ENCODE measurements around the gene SLC13A3.

SLC13A3 gene

DNA sequence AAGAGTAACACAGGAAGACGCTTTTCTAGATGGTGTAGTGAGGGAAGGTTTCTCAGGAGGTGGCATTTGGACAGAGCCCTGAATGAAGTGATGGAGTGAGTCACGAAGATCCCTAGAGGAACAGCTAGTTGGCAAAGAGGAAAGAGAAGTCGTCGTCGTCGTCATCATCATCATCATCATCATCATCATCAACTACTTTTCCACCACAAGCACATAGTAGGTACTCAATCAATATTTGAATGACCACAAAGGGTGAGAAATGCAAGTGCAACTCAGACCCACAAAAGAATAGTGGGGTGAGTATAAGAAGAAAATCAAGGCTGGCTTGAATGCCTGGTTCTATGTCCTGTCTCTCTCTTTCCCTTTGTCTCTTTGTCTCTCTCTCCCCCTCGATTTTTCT is 72.5 kb downstream of the SLC13A3 start:
- no peak for DNase-seq (ENCODE audit: low read depth)

DNA sequence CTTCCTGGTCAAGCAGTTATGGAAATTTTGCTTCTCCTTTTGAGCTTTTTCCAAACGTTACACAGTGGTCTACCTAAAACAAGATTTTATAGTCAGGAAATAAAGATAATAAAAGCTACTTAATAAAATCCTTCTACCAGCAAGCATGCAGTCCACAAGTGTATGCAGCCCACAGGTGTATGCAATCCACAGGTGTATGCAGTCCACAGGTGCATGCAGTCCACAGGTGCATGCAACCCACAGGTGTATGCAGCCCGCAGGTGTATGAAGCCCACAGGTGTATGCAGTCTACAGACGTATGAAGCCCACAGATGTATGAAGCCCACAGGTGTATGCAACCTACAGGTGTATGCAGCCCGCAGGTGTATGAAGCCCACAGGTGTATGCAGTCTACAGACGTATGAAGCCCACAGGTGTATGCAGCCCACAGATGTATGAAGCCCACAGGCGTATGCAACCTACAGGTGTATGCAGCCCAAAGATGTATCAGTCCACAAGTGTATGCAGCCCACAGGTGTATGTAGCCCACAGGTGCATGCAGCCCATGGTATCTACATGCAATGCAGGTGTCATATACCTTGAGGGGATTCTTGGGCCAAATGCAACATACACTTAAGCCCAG is 74.4 kb downstream of the SLC13A3 start:
- no peak for DNase-seq (ENCODE audit: low read depth)

DNA sequence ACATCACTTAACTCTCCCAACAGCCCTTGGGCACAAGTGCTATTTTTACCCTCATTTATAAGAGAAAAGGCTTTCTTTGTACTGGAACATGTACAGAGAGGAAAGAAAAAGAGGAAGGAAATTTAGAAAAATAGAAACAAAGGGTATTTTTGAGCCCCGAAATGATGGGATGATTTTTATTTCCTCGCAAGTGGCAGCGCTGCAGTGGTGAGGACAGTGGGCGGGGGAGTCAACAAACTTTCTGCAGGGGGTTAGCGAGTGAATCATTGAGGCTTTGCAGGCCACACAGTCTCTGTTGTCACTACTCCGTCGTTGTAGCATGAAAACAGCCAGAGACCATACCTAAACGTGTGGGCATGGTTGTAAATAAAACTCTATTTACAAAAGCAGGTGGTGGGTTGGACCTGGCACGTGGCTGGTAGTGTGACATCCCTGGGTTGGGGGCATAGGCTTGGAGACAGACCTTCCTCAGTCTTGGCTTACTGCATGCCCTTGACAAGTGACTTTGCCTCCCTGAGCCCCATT is 75.3 kb downstream of the SLC13A3 start:
- DNase-seq (ENCODE audit: low read depth): no peak

DNA sequence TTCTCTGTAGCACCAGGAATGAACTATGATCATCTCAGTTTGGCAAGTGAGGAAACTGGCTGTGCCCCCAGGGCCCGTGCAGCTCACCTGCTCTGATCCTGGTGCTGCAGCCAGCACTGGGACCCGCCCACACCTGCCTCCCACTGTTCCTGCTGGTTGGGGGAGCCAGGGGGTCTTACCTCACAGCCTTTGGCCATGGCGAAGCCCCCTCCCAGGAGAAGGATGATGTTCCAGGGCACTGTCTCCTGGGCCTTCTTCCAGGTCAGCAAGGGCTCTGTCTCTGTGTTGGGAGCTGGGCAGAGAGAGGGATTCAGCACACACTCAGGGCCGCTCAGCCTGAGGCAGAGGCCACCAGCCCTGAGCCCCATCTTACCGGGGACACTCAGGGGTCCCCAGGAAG is 75.9 kb downstream of the SLC13A3 start:
- no peak for DNase-seq (ENCODE audit: low read depth)

DNA sequence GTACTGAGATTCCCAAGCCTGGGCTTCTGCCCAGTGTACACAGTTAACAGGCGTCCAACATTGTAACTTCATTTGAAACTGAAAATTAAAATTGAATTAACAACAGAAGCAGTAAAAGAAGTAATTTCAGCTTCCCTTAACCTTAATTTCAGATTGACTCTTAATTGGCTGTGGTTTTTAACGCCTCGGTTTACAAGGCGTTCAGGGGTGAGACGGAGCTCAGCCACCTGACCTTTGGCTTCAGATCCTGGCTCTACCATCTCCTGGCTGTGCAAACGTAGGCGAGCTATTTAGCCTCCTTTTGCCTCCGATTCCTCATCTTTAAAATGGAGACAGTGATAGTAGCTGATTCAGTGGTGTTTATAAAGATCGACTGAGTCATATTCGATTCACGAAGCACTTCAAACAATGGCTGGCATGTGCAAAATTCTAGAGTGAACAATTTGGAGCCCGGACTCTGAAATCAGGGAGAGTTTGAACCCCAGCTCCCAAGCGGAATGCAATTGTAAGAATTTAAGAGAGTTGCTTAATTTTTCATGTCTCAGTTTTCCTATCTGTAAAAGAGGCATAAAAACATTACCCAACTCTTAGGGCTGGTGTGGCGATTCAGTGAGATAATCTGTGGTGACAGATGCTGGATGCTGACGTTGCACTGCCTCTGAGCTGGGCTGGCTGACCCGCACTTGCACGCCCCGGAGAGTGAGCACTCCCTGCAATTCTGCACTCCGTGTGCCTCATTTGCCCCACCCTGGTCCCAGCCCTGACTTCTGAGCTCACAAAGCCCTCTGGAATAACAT is 77.3 kb downstream of the SLC13A3 start:
- DNase-seq (ENCODE audit: low read depth): no peak

DNA sequence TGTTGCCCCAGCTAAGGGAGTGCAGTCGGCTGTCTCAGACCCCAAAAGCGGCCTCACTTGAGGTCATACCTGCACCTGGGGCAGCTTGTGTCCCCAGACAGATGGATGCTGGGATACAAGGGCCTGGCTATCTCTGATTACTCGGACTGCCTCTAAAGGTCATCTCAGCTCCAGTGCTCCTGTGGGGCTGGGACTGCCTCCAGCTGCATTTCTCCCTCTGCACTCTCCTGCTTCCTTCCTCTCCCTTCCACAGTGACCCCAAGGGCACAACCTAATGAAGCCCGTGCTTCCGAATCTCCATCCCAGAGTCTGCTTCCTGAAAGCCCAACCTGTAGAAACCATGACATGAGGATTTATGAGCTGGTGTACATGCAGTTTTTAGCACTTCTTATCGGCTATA is 78.0 kb downstream of the SLC13A3 start:
- DNase-seq (ENCODE audit: low read depth): no peak

DNA sequence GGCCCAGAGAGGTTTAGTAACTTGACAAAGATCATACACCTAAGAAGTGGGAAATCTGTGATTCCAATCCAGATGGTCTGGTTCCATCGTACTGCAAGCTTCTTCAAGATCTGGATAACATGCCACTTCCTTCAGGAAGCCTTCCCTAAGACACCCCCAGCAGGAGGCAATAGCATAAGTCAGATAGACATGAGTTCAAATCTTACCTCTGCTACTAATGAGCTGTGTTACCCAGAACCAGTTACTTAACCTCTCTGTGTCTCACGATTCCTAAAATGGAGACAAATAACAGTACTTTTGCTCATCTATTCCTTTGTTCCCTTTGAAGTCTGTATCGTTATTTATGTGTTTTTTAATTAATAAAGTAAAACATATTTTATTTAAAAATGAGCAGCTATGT is 78.5 kb downstream of the SLC13A3 start:
- no peak for DNase-seq (ENCODE audit: low read depth)

DNA sequence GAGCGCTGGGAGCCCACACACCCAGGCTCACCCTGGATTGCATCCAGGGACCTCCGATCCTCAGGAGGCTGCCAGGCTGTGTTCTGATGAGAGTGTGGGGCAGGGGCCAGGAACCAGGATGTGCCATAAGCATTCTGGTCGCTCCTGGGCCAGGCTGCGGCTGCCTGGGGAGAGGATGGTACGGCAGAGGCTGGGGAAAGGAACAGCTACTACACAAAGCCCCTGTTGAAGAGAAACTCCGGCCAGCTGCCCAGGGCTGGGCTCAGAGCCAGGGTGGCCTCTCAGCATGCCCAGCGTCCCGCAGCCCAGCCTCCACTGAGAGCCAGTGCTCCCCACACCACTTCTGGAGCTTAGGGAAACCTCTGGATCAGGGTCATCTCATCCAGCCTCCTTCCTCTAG is 79.1 kb downstream of the SLC13A3 start:
- DNase-seq (ENCODE audit: low read depth): no peak

DNA sequence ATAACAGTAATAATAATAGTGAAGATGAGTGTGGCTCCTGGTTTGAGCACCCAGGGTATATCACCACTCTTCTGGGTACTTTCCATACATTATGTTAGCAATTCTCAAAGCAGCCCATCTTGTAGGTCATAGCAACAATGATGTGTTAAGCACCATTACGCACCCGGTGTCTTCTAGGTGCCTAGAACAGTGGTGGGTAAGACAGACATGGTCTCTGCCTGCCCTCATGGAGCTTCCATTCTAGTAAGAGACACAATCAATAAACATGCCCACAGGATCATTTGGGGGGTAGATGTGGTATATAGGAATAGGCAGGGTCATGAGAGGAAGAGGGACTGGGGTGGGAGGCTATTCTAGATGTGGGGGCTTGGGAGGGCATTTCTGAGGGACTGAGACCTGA is 79.8 kb downstream of the SLC13A3 start:
- no peak for DNase-seq (ENCODE audit: low read depth)

DNA sequence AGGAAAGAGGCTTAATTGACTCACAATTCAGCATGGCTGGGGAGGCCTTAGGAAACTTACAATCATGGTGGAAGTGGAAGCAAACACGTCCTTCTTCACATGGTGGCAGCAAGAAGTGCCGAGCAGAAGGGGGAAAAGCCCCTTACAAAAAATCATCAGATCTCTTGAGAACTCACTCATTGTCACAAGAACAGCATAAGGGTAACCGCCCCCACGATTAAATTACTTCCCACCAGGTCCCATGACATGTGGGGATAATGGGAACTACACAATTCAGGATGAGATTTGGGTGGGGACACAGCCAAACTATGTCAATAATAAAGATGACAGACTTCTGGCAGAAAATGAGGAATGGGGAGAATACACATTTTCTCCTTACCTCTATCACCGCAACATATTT is 80.3 kb downstream of the SLC13A3 start:
- DNase-seq (ENCODE audit: low read depth): no peak

DNA sequence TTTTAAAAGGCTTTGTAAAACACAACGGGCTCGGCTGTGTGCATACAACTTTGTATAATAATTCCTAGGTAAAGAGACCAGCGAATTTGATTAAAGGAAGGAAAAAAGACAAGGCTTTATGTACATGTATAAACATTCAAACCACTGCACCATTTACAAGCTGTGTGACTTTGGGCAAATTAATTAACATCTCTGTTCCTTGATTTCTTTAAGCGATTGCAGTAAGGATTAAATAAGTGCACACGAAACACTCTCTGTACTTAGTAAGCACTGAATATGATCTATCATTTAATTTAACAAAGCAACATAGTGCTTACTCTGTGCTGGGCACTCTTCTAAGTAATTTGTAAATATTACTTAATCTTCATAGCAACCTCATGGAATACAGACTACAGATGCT is 81.3 kb downstream of the SLC13A3 start:
- no peak for DNase-seq (ENCODE audit: low read depth)

DNA sequence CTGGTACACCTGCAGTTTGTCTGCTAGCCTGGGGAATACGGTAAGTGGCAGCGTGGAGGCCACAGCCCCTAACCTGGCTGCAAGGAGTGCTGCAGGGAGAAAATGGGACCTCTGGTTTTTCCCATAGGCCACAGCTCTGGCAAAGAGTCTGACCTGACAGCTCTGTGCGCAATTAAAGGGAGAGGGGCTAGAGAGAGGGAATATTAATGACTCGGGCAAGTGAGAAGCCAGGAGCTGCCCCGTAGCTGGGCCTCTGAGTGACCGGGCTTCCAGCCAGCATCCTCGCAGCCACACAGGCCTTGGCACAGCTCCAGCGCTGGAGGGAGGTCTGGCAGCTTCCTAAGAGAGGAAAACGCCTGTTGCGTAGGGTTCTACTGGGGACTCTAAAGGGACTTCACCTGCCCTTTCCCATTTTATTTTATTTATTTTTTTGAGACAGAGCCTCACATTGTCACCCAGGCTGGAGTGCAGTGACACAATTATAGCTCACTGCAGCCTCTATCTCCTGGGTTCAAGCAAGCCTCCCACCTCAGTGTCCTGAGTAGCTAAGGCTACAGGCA is 82.6 kb downstream of the SLC13A3 start:
- no peak for DNase-seq (ENCODE audit: low read depth)

DNA sequence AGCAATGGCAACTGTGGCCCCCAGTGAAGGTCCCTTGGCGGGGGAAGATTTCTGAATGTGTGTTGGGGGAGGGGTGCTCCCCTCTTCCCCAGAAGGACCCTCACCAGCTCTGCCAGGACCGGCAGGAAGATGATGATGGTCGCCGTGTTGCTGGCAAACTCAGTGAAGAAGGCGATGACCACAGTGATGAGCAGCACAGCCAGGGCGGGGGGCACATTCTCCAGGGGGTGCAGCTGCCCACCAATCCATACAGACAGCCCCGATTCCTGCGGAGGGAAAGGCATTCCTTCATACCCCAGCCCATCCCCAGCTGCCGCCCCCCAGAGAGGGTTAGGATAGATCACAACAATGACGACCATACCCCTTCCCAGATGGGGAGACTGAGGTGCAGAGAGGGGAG is 85.1 kb downstream of the SLC13A3 start:
- DNase-seq (ENCODE audit: low read depth): no peak

DNA sequence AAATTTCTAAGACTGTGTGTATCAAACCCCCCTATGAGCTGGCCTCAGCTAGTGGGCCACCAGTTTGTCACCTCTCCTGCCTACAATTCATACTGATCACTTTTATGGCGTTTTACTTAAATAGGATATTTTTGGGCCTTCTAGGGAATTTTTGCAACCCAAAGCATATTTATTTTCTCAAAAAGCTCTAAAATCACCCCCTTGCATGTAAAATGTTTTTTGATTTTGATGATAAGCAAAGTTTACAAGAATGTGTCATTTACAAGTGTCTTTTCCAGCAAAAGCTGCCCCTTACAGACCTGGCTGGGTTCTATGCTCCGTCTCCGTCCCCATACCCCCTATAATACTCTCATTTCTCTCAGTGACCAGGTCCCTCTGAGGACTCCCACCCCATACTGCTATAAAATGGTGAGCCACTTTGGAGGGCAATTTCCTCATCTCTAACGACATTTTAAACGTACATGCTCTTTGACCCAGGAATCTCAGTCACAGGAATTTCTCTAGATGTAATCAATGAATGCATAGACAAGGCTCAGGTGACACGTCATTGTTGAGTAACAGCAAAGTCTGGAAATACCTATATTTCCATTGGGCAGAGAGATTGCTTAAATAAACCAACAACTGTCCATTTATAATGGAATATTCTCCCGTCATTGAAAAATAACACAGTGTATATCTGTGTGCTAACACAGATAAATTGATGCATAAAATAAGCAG is 86.9 kb downstream of the SLC13A3 start:
- no peak for DNase-seq (ENCODE audit: low read depth)

DNA sequence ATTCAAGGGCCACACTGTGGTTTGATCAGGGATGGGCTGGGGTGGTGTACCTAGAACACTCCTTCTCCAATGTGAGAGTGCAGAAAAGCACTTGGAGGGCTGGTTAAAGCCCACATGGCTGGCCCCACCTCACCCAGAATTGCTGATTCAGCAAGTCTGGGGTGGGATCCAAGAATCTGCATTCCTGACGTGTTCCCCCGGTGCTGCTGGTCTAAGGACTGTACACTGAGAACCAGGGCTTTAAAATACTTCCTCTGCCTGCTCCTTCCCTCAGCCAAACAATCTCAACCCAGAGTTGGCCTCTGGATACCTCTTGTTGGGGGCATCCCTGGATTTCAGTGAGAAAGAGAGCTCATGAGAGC is 87.4 kb downstream of the SLC13A3 start:
- no peak for DNase-seq (ENCODE audit: low read depth)

DNA sequence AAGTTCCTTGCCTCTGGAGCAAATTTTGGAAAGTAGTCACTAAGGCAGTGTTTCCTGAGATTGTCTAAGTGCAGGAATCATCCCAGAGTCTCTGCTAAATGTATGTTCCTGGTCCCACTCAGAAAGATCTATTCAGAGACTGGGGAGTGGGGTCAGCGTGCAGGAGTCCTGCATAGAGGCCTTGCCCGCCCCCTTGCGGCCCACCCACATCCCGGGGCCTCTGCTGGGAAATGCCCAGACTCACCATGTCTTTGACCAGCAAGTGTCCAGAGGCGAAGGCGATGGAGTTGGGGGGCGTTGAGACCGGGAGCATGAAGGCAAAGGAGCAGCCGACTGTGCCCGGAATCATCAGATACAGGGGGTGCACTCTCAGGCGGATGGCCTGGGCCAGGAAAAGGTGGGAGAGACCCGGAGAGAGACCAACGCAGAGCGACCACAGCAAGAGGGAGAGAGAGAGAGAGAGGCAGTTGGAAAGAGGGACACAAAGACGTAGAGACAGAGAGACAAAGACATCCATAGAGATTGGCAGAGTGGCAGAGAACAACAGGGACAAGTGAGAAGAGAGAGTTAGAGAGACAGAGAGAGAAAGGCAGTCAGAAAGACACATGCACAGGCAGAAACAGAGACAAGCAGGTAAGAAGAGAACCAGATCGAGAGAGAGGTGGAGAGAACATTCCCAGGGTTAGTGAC is 87.9 kb downstream of the SLC13A3 start:
- DNase-seq (ENCODE audit: low read depth): no peak

DNA sequence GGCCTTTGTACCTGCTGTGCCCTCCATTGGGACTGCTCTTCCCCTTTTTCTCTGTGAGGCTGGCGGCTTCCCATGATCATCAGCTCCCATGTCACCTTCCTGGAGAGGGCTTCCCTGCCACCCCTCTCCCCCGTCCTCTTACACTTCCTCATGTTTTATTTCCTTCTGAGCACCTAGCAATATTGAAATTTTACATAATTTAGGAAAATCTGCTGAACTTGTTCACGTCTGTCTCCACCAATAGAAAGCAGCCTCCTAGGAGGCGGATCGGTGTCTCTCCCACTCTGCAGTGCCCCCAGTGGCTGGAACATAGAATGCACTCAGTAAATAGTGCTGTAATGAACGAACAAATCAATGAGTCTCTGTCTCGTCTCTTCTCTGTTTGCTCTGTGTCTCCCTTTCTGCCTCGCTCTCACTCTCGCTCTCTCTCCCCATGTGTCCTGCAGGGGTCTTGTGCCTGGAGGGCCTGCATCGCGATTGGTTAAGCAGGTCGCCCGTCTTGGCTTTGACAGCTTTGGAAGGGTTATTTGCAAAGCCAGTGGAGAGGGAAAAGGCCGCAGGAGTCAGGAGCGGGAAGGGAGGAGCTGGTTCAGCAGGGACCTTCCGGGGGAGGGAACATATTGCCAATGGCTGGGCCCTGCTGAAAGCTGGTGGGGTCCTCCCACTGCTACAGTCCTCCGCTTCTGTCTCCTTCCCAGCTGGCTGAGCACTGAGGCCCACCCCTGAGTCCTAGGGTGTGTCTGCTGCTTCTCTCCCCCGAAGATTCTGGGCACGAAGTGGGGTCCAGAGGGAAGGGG is 88.7 kb downstream of the SLC13A3 start:
- no peak for DNase-seq (ENCODE audit: low read depth)

DNA sequence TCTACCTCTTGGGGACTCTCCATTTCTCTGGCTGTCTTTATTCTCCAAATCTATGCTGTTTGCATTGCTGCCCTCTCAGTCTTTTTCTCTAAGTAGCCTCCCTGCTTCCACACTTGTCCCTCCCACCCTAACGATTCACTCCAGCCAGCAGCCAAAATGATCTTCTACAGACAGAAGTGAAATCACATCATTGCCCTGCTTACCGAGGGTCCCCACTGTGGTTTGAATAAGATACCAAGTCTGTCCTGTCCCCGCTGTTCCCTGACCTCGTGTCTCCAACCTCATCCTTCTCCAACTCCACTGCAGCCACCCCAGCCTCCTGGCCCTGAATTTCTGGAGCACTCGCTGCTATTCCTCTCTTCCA is 89.3 kb downstream of the SLC13A3 start:
- DNase-seq (ENCODE audit: low read depth): no peak

DNA sequence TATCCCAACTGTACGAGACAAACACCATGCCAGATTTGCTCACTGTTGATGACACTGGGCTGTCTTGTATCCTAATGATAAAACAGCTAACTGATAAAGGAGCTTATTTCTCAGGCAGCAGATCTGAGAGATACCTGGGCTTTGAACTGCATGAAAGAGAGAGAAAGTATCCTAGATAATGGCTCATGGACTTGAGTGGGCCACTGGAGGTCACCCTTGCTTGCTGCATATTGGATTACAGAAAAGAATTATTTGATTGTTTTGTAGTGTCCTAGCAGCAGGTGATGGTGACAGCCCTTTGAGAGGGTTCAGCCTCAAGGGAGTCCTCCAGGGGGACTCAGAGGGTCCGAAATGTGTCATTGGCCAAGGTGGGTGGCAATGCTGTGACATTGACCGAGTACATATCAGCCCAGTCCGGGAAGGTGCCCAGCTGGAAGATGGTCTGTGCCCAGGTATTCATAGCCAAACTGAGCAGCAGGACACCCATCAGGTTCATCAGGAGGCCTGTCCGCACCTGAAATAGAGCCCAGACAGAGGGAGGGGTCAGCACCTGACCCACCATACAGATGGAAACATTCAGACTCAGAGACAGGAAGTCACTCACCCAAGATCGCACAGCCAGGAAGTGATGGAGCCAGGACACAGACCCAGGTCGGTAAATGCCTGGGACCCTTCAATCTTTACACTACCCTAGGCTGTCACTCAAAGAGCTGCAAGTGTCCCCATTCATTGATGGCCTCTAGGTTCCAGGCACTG is 91.4 kb downstream of the SLC13A3 start:
- no peak for DNase-seq (ENCODE audit: low read depth)

DNA sequence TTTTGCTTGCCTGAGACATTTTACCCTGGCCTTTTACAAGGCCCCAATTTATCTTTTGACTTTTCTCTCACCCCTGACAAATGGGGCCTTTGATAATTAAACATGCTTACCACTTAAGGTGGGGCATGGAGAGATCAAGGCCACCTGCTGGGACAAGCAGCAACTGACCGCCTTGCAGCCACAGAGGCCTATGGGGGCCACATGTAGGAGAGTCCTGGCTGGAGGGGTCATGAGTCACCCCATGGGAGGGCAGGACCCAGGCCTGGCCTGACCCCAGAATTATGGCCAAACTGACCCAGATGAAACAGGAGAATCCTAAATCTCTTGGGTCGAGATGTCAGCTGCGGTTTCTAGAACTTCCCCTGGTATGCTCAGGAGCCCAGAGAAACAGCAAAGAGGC is 92.3 kb downstream of the SLC13A3 start:
- DNase-seq (ENCODE audit: low read depth): no peak

DNA sequence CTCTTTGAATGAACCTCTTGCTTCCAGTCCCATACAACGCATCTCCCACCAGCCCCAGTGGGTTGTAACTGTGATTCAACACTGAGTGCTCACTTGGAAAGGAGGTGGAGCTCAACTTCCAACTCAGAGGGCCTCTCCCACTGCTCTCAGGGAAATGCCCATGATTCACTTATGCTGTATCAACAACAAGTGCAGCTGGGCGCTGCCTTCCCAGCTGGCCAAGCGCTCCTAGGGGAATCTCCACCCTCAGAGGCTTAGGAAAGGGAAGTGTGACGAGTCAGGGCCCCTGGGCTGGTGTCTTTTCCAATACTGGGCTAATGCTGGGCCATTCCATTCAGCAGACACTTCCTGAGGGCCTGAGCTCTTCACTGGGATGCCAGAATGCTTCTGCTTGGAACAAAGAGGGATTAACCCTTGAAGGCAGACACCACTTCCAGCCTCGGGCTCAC is 92.7 kb downstream of the SLC13A3 start:
- no peak for DNase-seq (ENCODE audit: low read depth)

Measured in activated T-helper 1 cell treated with Interleukin-2 at 50 U/mL for 16 hours (primary cell).